Endothelial cell (in vitro differentiated cells): ENCODE results near the gene GALNT9. TPM values are rescaled to one million over a fixed set of nuclear protein-coding genes. Genes with fewer than 3 reads are reported as not detected.

Experiments used
- DNase-seq: peaks from one replicate; pipeline ENCODE4 v3.0.0; 2021; ENCODE audit warnings: low spot score
- H3K27ac Mint-ChIP-seq: one replicate; pipeline ENCODE4 v1.8.0; 2021; ENCODE audit warnings: mixed read lengths, inconsistent platforms; ENCODE audit not compliant: unreplicated experiment
- H3K27me3 Mint-ChIP-seq: one replicate; pipeline ENCODE4 v1.8.0; 2021; ENCODE audit warnings: mild to moderate bottlenecking, moderate library complexity, mixed read lengths, inconsistent platforms; ENCODE audit not compliant: unreplicated experiment
- H3K36me3 Mint-ChIP-seq: one replicate; pipeline ENCODE4 v1.8.0; 2021; ENCODE audit warnings: mild to moderate bottlenecking, low read depth, mixed read lengths, inconsistent platforms; ENCODE audit not compliant: unreplicated experiment
- H3K4me1 Mint-ChIP-seq: one replicate; pipeline ENCODE4 v1.8.0; 2021; ENCODE audit warnings: mild to moderate bottlenecking, mixed read lengths, inconsistent platforms; ENCODE audit not compliant: unreplicated experiment
- H3K4me3 Mint-ChIP-seq: one replicate; pipeline ENCODE4 v1.8.0; 2021; ENCODE audit warnings: mild to moderate bottlenecking, mixed read lengths, inconsistent platforms; ENCODE audit not compliant: unreplicated experiment
- H3K9me3 Mint-ChIP-seq: one replicate; pipeline ENCODE4 v1.8.0; 2021; ENCODE audit warnings: mixed read lengths, inconsistent platforms; ENCODE audit not compliant: unreplicated experiment
- CTCF ChIP-seq: fragments of 200-600 bp; sonication (generic); IDR thresholded peaks from one replicate; pipeline ENCODE4 v1.5.0; 2021; ENCODE audit warnings: antibody characterized with exemption; ENCODE audit not compliant: unreplicated experiment
- total RNA-seq: library from RNA; stranded (reverse); fragmentation: NEBNext Ultra II Directional; extraction: Animal tissue kit (Norgen Biotek cat#: 25700); gene quantifications from one replicate; pipeline ENCODE4 v1.2.1, GENCODE V29; 2021; ENCODE audit not compliant: unreplicated experiment

Gene GALNT9
- total RNA-seq, 1 donor from 2014 or later: not detected

GRCh38 chr12:132167611-132168310 is 161.6 kb downstream of the GALNT9 start:
- Mint-ChIP-seq H3K27me3 (peaks cover 13% of the 10 kb centered on the region), H3K4me3 (no peak overlapping the region), H3K36me3 (no peaks in the 10 kb centered on the region), H3K27ac (no peak overlapping the region), H3K4me1 (no peaks in the 10 kb centered on the region), H3K9me3 (no peaks in the 10 kb centered on the region)
- TF ChIP-seq CTCF: no peak
- no peak for DNase-seq

GRCh38 chr12:132166801-132167591 is 162.4 kb downstream of the GALNT9 start:
- DNase-seq: no peak
- H3K4me1 Mint-ChIP-seq: no peaks in the 10 kb centered on the region
- TF ChIP-seq CTCF: no peak
- H3K36me3 Mint-ChIP-seq: no peaks in the 10 kb centered on the region
- no peak overlapping the region for H3K27ac Mint-ChIP-seq
- H3K9me3 Mint-ChIP-seq: no peaks in the 10 kb centered on the region
- peaks cover 13% of the 10 kb centered on the region for H3K27me3 Mint-ChIP-seq
- H3K4me3 Mint-ChIP-seq: no peak overlapping the region

- no peak for TF ChIP-seq CTCF
- Mint-ChIP-seq H3K9me3 (no peaks in the 10 kb centered on the region), H3K27me3 (peaks cover 13% of the 10 kb centered on the region), H3K36me3 (no peaks in the 10 kb centered on the region), H3K27ac (no peak overlapping the region), H3K4me1 (no peaks in the 10 kb centered on the region), H3K4me3 (no peak overlapping the region)
- no peak for DNase-seq
Measured at GRCh38 chr12:132166093-132166492, 163.3 kb downstream of the GALNT9 start.

GRCh38 chr12:132165584-132165983 is 163.8 kb downstream of the GALNT9 start:
- Mint-ChIP-seq H3K9me3 (no peaks in the 10 kb centered on the region), H3K36me3 (no peaks in the 10 kb centered on the region), H3K4me3 (no peak overlapping the region), H3K27me3 (peaks cover 11% of the 10 kb centered on the region), H3K4me1 (no peaks in the 10 kb centered on the region), H3K27ac (no peak overlapping the region)
- DNase-seq: no peak
- TF ChIP-seq CTCF: no peak

GRCh38 chr12:132164426-132164825 is 165.0 kb downstream of the GALNT9 start:
- Mint-ChIP-seq H3K4me1 (no peaks in the 10 kb centered on the region), H3K9me3 (no peaks in the 10 kb centered on the region), H3K36me3 (peaks cover 5% of the 10 kb centered on the region), H3K4me3 (no peak overlapping the region), H3K27me3 (peaks cover 8% of the 10 kb centered on the region), H3K27ac (peak overlapping the region; percentile 9)
- TF ChIP-seq CTCF: no peak
- DNase-seq: no peak
